LNCAP (cell line): ENCODE results near the gene PCDHGA9.
A peak's percentile ranks its signal among the peaks of the same experiment; 100 is the strongest.

Source experiments
- CTCF ChIP-seq: fragments of 450-650 bp; IDR thresholded peaks from 2 replicates; pipeline ENCODE4 v1.5.1; 2017; ENCODE audit warnings: mild to moderate bottlenecking

Gene PCDHGA9

GRCh38 chr5:141389153-141390042 is 13.2 kb upstream of the PCDHGA9 start:
- TF ChIP-seq CTCF: no peak

GRCh38 chr5:141392429-141393198 is 10.0 kb upstream of the PCDHGA9 start, which contains the start of gene PCDHGA8:
TSS of gene PCDHGA8 (plus strand) at chr5:141392633. CDS start at chr5:141392814, 181 bp downstream.
- peak; percentile 41; the same call in 1 of the 2 replicates for TF ChIP-seq CTCF

- no peak for TF ChIP-seq CTCF
These were observed 9.3 kb upstream of the PCDHGA9 start for GRCh38 chr5:141393267-141393666.

GRCh38 chr5:141397756-141398551 is 4.6 kb upstream of the PCDHGA9 start, which contains the start of gene PCDHGB5:
TSS of gene PCDHGB5 (plus strand) at chr5:141397947. CDS start at chr5:141398128, 181 bp downstream.
- peak; percentile 76 for TF ChIP-seq CTCF

- TF ChIP-seq CTCF: no peak
These were observed 4.0 kb upstream of the PCDHGA9 start for GRCh38 chr5:141398608-141399007.

- TF ChIP-seq CTCF: no peak
These were observed 2.9 kb upstream of the PCDHGA9 start for GRCh38 chr5:141399555-141400258.
